HTERT RPE-1 (cell line): ENCODE measurements around the gene NXN.
"Not testable (repeated sequence)": the region's sequence is repeated elsewhere in the genome, so short reads cannot be mapped to it uniquely, and the experiment has no call there.

ENCODE experiments used
- in situ Hi-C: fragments of 300-500 bp; cut with MboI; formaldehyde crosslinking; loops from 4 replicates; pipeline ENCODE4 v1.14.3; 2020; ENCODE audit warnings: low sequenced_read_pairs

Gene NXN

GRCh38 chr17:806781-807522 lies 172.6 kb downstream of the NXN start:
- in situ Hi-C loops: no loop called here

- in situ Hi-C loops: no loop called here
Measured at GRCh38 chr17:806346-806745, 173.2 kb downstream of the NXN start.

- in situ Hi-C loops: not testable (repeated sequence)
Measured at GRCh38 chr17:805886-806285, 173.7 kb downstream of the NXN start.

GRCh38 chr17:804541-805435 lies 174.8 kb downstream of the NXN start:
- in situ Hi-C loops: no loop called here

- in situ Hi-C loops: no loop called here
Measured at GRCh38 chr17:802901-803881, 176.4 kb downstream of the NXN start.

GRCh38 chr17:802481-802880 lies 177.1 kb downstream of the NXN start:
- in situ Hi-C loops: no loop called here

GRCh38 chr17:801660-802059 lies 177.9 kb downstream of the NXN start:
- in situ Hi-C loops: no loop called here

GRCh38 chr17:800446-801242 lies 178.9 kb downstream of the NXN start:
- in situ Hi-C loops: no loop called here

GRCh38 chr17:799261-799660 lies 180.3 kb downstream of the NXN start:
- in situ Hi-C loops: loop anchor here (25.0 kb wide), 1 partner anchor 188 kb away; the partner anchor contains the start of genes NXN and TIMM22

GRCh38 chr17:798246-798645 lies 181.3 kb downstream of the NXN start:
- in situ Hi-C loops: loop anchor here (25.0 kb wide), 1 partner anchor 189 kb away; the partner anchor contains the start of genes NXN and TIMM22

- in situ Hi-C loops: loop anchor here (25.0 kb wide), 1 partner anchor 190 kb away; the partner anchor contains the start of genes NXN and TIMM22
Measured at GRCh38 chr17:797236-797840, 182.2 kb downstream of the NXN start.

- in situ Hi-C loops: loop anchor here (25.0 kb wide), 1 partner anchor 191 kb away; the partner anchor contains the start of genes NXN and TIMM22
Measured at GRCh38 chr17:796609-797008, 183.0 kb downstream of the NXN start.

GRCh38 chr17:795721-796120 lies 183.9 kb downstream of the NXN start:
- in situ Hi-C loops: loop anchor here (25.0 kb wide), 1 partner anchor 192 kb away; the partner anchor contains the start of genes NXN and TIMM22

GRCh38 chr17:795276-795675 lies 184.3 kb downstream of the NXN start:
- in situ Hi-C loops: loop anchor here (25.0 kb wide), 1 partner anchor 192 kb away; the partner anchor contains the start of genes NXN and TIMM22

GRCh38 chr17:794876-795275 lies 184.7 kb downstream of the NXN start:
- in situ Hi-C loops: loop anchor here (25.0 kb wide), 1 partner anchor 192 kb away; the partner anchor contains the start of genes NXN and TIMM22

- in situ Hi-C loops: loop anchor here (25.0 kb wide), 1 partner anchor 195 kb away; the partner anchor contains the start of genes NXN and TIMM22
Measured at GRCh38 chr17:792277-792676, 187.3 kb downstream of the NXN start.

- in situ Hi-C loops: loop anchor here (25.0 kb wide), 1 partner anchor 195 kb away; the partner anchor contains the start of genes NXN and TIMM22
Measured at GRCh38 chr17:791829-792228, 187.7 kb downstream of the NXN start.

GRCh38 chr17:790874-791247 lies 188.7 kb downstream of the NXN start:
- in situ Hi-C loops: loop anchor here (25.0 kb wide), 1 partner anchor 196 kb away; the partner anchor contains the start of genes NXN and TIMM22
